Kidney epithelial cell (primary cell): ENCODE data around the gene PLXNB2. TPM values are rescaled to one million over a fixed set of nuclear protein-coding genes. Genes with fewer than 3 reads are reported as not detected.

Experiments used
- DNase-seq: peaks from one replicate; pipeline ENCODE4 v3.0.0-alpha.2; 2010; ENCODE audit warnings: low read depth
- H3K27me3 ChIP-seq: 2 replicates; pipeline ENCODE4 v1.6.0; 2011; ENCODE audit warnings: low read length; ENCODE audit not compliant: control insufficient read depth, insufficient read depth
- H3K36me3 ChIP-seq: 2 replicates; pipeline ENCODE4 v1.5.1; 2011; ENCODE audit warnings: low read length; ENCODE audit not compliant: control insufficient read depth, insufficient read depth
- H3K4me3 ChIP-seq: 2 replicates; pipeline ENCODE4 v1.5.1; 2011; ENCODE audit warnings: low read depth, mild to moderate bottlenecking, control low read depth, low read length
- total RNA-seq: library from RNA; depleted of rRNA; stranded (reverse); fragments of >200 nt; gene quantifications from 2 replicates; pipeline ENCODE4 v1.2.3, GENCODE V29; 2015
- TF ChIP-seq, protein P1 (sequence below): IDR thresholded peaks from 2 replicates; pipeline ENCODE4 v1.5.1; 2011; ENCODE audit warnings: mild to moderate bottlenecking, moderate library complexity, low read length, control low read depth, inconsistent platforms; ENCODE audit not compliant: insufficient read depth, poor library complexity, severe bottlenecking

PLXNB2 gene
- total RNA-seq, 1 donor from 2014 or later = 251 TPM

GRCh38 chr22:50346470-50346869 lies 39.0 kb upstream of the PLXNB2 start:
- TF ChIP-seq, protein P1, sequence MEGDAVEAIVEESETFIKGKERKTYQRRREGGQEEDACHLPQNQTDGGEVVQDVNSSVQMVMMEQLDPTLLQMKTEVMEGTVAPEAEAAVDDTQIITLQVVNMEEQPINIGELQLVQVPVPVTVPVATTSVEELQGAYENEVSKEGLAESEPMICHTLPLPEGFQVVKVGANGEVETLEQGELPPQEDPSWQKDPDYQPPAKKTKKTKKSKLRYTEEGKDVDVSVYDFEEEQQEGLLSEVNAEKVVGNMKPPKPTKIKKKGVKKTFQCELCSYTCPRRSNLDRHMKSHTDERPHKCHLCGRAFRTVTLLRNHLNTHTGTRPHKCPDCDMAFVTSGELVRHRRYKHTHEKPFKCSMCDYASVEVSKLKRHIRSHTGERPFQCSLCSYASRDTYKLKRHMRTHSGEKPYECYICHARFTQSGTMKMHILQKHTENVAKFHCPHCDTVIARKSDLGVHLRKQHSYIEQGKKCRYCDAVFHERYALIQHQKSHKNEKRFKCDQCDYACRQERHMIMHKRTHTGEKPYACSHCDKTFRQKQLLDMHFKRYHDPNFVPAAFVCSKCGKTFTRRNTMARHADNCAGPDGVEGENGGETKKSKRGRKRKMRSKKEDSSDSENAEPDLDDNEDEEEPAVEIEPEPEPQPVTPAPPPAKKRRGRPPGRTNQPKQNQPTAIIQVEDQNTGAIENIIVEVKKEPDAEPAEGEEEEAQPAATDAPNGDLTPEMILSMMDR = no peak
- H3K36me3 ChIP-seq = no peaks in the 10 kb centered on the region
- no peak for DNase-seq
- H3K4me3 ChIP-seq = no peak overlapping the region
- H3K27me3 ChIP-seq = no peaks in the 10 kb centered on the region

- no peaks in the 10 kb centered on the region for H3K27me3 ChIP-seq
- H3K4me3 ChIP-seq = peak overlapping the region; percentile 82
- no peak for DNase-seq
- H3K36me3 ChIP-seq = no peaks in the 10 kb centered on the region
- TF ChIP-seq, protein P1 = no peak
Observed at GRCh38 chr22:50343541-50343935, 36.1 kb upstream of the PLXNB2 start.

DNA sequence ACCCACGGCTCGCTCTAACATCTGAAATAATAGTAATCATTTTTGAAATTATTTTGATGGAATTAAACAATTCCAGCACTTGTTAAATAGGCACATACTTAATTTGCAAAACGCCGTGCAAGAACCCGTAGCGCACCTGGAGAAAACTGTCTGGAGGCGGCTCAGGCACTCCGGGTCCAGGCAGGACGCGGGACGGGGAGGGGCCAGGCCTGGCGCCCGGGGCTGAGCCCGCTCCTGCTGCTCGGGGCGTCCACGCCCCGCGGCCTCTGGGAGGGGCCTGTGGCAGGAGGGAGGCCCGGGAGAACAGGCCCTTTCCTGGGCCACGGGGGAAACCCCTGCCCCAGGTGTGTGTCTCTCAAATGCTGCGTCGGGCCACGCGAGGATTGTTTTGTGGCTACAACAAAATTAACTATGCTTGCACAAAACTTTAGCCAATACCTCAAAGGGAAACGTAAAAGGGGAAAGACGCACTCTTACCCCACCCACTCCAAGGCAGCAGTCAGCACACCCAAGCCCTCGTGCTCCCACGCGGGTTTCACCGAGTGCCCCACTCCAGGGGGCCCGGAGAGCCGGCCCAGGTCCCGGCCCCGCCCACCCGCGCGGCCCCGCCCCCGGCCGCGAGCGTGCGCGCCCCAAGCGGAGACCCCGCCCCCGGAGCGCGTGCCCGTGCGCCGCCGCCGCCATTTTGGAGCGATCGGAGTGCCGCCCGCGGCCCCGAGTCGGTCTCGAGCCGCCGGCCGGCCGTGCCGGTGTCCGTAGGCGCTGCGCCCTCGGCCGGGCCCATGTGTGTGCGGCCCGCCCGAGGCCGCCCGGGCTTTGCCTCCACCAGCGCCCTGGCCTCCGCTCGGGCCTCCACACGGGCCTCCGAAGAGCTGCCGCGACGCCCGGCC lies 35.5 kb upstream of the PLXNB2 start, which contains the start of gene PPP6R2:
PPP6R2 (plus strand) TSS at position 677 of the 890 bp plus-strand sequence. CDS start 50,582 bp downstream, outside the sequence.
- TF ChIP-seq, protein P1 = no peak
- H3K36me3 ChIP-seq = no peaks in the 10 kb centered on the region
- no peak for DNase-seq
- H3K4me3 ChIP-seq = peak within 1 kb of the TSS; percentile 82
- H3K27me3 ChIP-seq = no peaks in the 10 kb centered on the region

DNA sequence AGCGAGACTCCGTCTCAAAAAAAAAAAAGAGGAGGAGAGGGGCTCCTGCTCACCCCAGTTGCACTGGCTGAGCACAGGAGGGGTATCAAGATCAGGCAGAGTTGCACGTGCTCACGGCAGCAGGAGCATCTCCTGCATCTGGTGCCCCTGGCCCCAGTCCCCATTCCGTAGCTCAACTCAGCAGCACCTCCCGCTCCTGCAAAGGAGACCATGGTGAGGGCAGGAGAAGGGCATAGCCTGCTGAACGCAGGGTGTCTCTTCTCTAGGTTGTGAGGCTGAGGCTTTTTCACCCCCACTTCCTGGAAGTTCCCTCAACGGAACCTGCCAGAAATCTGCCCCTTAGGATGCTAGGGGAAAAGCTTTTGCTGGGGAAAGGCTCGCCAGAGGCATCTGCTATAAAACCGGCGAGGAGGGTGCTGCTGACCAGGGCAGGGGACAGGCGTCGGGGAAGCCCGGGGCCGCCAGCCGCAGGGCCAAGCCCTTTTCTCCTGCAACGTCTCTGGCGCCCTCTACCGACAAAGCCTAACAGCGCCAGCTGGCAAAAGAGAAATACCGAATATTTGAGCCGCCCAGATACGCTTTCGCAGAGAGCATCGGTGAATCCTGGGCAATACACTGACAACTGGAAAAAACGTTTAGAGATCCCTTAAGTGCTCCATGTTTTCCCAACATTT lies 34.7 kb upstream of the PLXNB2 start:
- H3K36me3 ChIP-seq = no peaks in the 10 kb centered on the region

GRCh38 chr22:50339945-50340879 lies 32.8 kb upstream of the PLXNB2 start:
- TF ChIP-seq, protein P1 = no peak
- no peak for DNase-seq
- no peaks in the 10 kb centered on the region for H3K27me3 ChIP-seq
- no peak overlapping the region for H3K4me3 ChIP-seq
- H3K36me3 ChIP-seq = no peaks in the 10 kb centered on the region

More for the DNA sequence above, 34.7 kb upstream of the PLXNB2 start:
- peak; percentile 32 for DNase-seq
- Histone ChIP-seq H3K4me3 (peak overlapping the region; percentile 82), H3K27me3 (no peaks in the 10 kb centered on the region)
- TF ChIP-seq, protein P1 = peak; percentile 97
